OCI-LY7 (cell line): ENCODE measurements around the gene MYO18A. TPM values are rescaled to one million over a fixed set of nuclear protein-coding genes. Genes with fewer than 3 reads are reported as not detected.

ENCODE experiments used
- BruUV-seq: library from RNA; stranded (reverse); fragments of 400-500 nt; replicated peaks from 2 replicates; lab custom pipeline; 2021; lab: Mats Ljungman, UMichigan
- CTCF ChIA-PET: fragments of 300-600 bp; sonication (Branson Sonifier 250); formaldehyde crosslinking; loops from one replicate; lab custom pipeline; 2022; ENCODE audit warnings: antibody characterized with exemption; ENCODE audit not compliant: unreplicated experiment; lab: Charles Lee
- POLR2A ChIA-PET: fragments of 300-600 bp; sonication (Branson Sonifier 250); formaldehyde crosslinking; loops from one replicate; lab custom pipeline; 2022; ENCODE audit warnings: antibody characterized with exemption; lab: Charles Lee
- DNase-seq: peaks from one replicate; pipeline ENCODE4 v3.0.0-alpha.2; 2015; ENCODE audit warnings: low spot score
- H2AFZ ChIP-seq: fragments of 200-600 bp; sonication (generic), shearing (Covaris generic); 2 replicates; pipeline ENCODE4 v1.6.1; 2014; ENCODE audit warnings: mild to moderate bottlenecking, antibody characterized with exemption, low read length, moderate library complexity
- H3K27ac ChIP-seq: fragments of 200-600 bp; sonication (generic); 2 replicates; pipeline ENCODE4 v1.5.1; 2014; ENCODE audit warnings: mixed run types, low read depth, mild to moderate bottlenecking, moderate library complexity, low read length, inconsistent platforms; ENCODE audit not compliant: poor library complexity, severe bottlenecking
- H3K36me3 ChIP-seq: fragments of 200-600 bp; sonication (generic); 2 replicates; pipeline ENCODE4 v1.6.1; 2014; ENCODE audit warnings: mild to moderate bottlenecking, antibody characterized with exemption, low read length, moderate library complexity, mixed read lengths; ENCODE audit not compliant: insufficient read depth
- H3K4me1 ChIP-seq: fragments of 200-600 bp; sonication (generic); 2 replicates; pipeline ENCODE4 v1.5.1; 2014; ENCODE audit warnings: mild to moderate bottlenecking, low read length; ENCODE audit not compliant: insufficient read depth, poor library complexity, severe bottlenecking
- H3K4me2 ChIP-seq: fragments of 200-600 bp; sonication (generic); 2 replicates; pipeline ENCODE4 v1.6.1; 2014; ENCODE audit warnings: mild to moderate bottlenecking, low read length
- H3K4me3 ChIP-seq: fragments of 200-600 bp; sonication (generic); 2 replicates; pipeline ENCODE4 v1.5.1; 2014; ENCODE audit warnings: mild to moderate bottlenecking, low read depth, low read length; ENCODE audit not compliant: poor library complexity, severe bottlenecking
- H3K79me2 ChIP-seq: fragments of 200-600 bp; sonication (generic); 2 replicates; pipeline ENCODE4 v1.6.1; 2016; ENCODE audit warnings: low read depth, mild to moderate bottlenecking, low read length, moderate library complexity, mixed read lengths; ENCODE audit not compliant: insufficient read depth
- H3K9me2 ChIP-seq: fragments of 200-600 bp; sonication (generic); 2 replicates; pipeline ENCODE4 v1.6.1; 2016; ENCODE audit warnings: mild to moderate bottlenecking, low read length, mixed read lengths; ENCODE audit not compliant: insufficient read depth
- H3K9me3 ChIP-seq: fragments of 200-600 bp; sonication (generic); 2 replicates; pipeline ENCODE4 v1.6.1; 2014; ENCODE audit warnings: mild to moderate bottlenecking, mixed run types, low read length, mixed read lengths
- H4K20me1 ChIP-seq: fragments of 200-600 bp; sonication (generic); 2 replicates; pipeline ENCODE4 v1.6.1; 2014; ENCODE audit warnings: mild to moderate bottlenecking, antibody characterized with exemption, low read length, moderate library complexity, mixed read lengths; ENCODE audit not compliant: insufficient read depth
- EZH2phosphoT487 ChIP-seq: fragments of 200-600 bp; sonication (generic); IDR thresholded peaks from 2 replicates; pipeline ENCODE4 v1.6.1; 2018; ENCODE audit warnings: low read depth, borderline replicate concordance, mild to moderate bottlenecking, mixed run types, antibody characterized with exemption, low read length, moderate library complexity, mixed read lengths
- intact Hi-C: fragments of 100-400 bp; cut with micrococcal nuclease; formaldehyde crosslinking; loops from one replicate; pipeline ENCODE4 v1.10.0; 2022; ENCODE audit not compliant: unreplicated experiment
- total RNA-seq, 2 experiments: library from RNA; depleted of rRNA in 1 of 2; stranded (reverse); fragments of >200 nt in 1 of 2; shearing (Covaris generic) in 1 of 2; gene quantifications; 2 replicates each; pipeline ENCODE4 v1.2.3, GENCODE V29; 2014 to 2022
- TF ChIP-seq, protein P1 (sequence below): fragments of 200-600 bp; sonication (generic); conservative IDR thresholded peaks from 2 replicates; pipeline ENCODE4 v1.5.1; 2014; ENCODE audit warnings: mild to moderate bottlenecking, antibody characterized with exemption, low read length, moderate library complexity, mixed read lengths

MYO18A gene
- total RNA-seq, 2 experiments from 2014 or later = 124 to 128 TPM

DNA sequence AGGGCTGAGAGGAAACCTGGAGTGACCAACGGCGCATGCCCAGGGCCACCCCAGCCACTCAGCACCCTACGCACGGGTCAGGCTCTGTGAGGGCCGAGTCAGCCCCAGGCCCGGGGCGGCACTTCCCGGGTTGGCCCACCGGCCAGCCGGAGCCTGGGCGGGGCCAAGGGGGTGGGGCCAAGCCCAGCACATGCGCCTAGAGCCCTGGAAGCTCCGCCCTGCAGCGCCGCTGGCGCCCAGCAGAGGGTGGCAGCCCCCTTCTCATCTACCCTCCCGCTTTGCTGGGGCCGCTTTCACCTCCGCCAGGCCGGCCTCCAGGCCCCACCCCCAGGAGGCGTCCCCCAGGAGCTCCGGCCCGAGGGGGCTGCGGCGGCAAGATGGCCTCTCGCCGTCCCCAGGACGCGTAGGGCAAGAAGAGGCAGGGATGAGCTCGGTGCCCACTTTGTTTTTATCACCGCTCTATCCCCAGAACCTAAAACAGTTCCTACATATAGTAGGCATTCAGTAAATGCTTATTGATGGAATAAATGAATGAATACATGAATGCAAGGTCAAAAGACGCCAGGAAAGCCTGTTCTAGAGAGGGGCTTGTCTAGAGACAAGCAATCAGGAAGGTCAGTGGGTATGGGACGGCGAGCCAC, 31.3 kb downstream of the MYO18A start:
- Histone ChIP-seq H3K79me2 (no peaks in the 10 kb centered on the region), H4K20me1 (no peaks in the 10 kb centered on the region), H3K4me3 (peak overlapping the region; percentile 58), H3K4me1 (peaks cover 47% of the 10 kb centered on the region), H2AFZ (peak overlapping the region; percentile 60), H3K27ac (peak overlapping the region; percentile 46), H3K36me3 (no peaks in the 10 kb centered on the region), H3K9me3 (no peaks in the 10 kb centered on the region), H3K4me2 (peak overlapping the region; percentile 75), H3K9me2 (no peaks in the 10 kb centered on the region)
- intact Hi-C loops = loop anchor here (1.0 to 10.0 kb wide), 6 partner anchors 27 to 416 kb away; partner anchors contain the start of genes ABHD15, MYO18A and TP53I13
- CTCF ChIA-PET = interaction anchor here (0.5 to 2.5 kb wide), 12 partner anchors 9 to 431 kb away, joined by 3 to 23 read pairs (median 5); partner anchors contain the start of gene MYO18A
- no TSS peak for BruUV-seq
- POLR2A ChIA-PET = interaction anchor here (0.6 to 2.9 kb wide), 9 partner anchors 9 to 439 kb away, joined by 3 to 8 read pairs (median 5); partner anchors contain the start of gene MYO18A
- peak; percentile 95 for DNase-seq
- TF ChIP-seq, protein P1, sequence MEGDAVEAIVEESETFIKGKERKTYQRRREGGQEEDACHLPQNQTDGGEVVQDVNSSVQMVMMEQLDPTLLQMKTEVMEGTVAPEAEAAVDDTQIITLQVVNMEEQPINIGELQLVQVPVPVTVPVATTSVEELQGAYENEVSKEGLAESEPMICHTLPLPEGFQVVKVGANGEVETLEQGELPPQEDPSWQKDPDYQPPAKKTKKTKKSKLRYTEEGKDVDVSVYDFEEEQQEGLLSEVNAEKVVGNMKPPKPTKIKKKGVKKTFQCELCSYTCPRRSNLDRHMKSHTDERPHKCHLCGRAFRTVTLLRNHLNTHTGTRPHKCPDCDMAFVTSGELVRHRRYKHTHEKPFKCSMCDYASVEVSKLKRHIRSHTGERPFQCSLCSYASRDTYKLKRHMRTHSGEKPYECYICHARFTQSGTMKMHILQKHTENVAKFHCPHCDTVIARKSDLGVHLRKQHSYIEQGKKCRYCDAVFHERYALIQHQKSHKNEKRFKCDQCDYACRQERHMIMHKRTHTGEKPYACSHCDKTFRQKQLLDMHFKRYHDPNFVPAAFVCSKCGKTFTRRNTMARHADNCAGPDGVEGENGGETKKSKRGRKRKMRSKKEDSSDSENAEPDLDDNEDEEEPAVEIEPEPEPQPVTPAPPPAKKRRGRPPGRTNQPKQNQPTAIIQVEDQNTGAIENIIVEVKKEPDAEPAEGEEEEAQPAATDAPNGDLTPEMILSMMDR = peak; percentile 85
- TF ChIP-seq EZH2phosphoT487 = no peak

DNA sequence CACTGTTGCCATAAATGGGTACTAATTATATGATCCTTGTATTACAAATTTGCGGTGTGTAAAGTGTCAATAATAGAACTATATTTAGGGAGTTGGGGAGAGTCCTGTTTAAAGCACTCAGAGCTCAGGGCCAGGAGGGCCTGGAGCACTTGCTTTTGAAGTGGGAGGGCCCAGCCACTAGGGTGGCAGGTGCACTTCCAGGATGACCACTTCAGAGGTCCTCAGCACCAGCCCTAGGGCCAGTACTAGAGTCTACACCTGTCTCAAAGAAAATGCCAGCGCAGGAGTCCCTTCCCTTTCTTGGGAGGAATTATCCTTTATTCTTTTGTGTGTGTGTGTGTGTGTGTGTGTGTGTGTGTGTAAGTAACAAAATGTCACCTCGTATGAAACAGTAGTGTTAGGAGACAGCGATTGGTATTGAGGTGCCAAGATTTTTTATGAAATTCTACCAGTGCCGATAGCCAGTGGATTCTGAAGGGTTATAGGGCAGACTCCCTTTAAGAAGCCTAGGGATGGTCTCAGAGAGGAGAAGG, 31.9 kb downstream of the MYO18A start:
- Histone ChIP-seq H3K4me1 (peaks cover 51% of the 10 kb centered on the region), H3K27ac (peak overlapping the region; percentile 32), H3K9me3 (no peaks in the 10 kb centered on the region), H3K79me2 (no peaks in the 10 kb centered on the region), H3K4me2 (peak overlapping the region; percentile 75), H3K9me2 (no peaks in the 10 kb centered on the region), H3K4me3 (peak overlapping the region; percentile 58), H2AFZ (peak overlapping the region; percentile 60), H3K36me3 (no peaks in the 10 kb centered on the region), H4K20me1 (no peaks in the 10 kb centered on the region)
- ChIA-PET CTCF (interaction anchor here (0.5 to 2.5 kb wide), 7 partner anchors 22 to 72 kb away, joined by 3 to 23 read pairs (median 6); partner anchors contain the start of gene MYO18A), POLR2A (interaction anchor here (0.6 to 2.9 kb wide), 16 partner anchors 8 to 205 kb away, joined by 3 to 8 read pairs (median 5); partner anchors contain the start of gene MYO18A)
- DNase-seq = peak; percentile 14
- TSS peak; percentile 76 for BruUV-seq
- intact Hi-C loops = loop anchor here (10.0 kb wide), 2 partner anchors 216 to 416 kb away; partner anchors contain the start of genes ABHD15 and TP53I13
- TF ChIP-seq, protein P1 = no peak
- no peak for TF ChIP-seq EZH2phosphoT487
